ENCODE data around the gene EPHA2.
A peak's percentile ranks its signal among the peaks of the same experiment; 100 is the strongest.

Gene EPHA2

DNA sequence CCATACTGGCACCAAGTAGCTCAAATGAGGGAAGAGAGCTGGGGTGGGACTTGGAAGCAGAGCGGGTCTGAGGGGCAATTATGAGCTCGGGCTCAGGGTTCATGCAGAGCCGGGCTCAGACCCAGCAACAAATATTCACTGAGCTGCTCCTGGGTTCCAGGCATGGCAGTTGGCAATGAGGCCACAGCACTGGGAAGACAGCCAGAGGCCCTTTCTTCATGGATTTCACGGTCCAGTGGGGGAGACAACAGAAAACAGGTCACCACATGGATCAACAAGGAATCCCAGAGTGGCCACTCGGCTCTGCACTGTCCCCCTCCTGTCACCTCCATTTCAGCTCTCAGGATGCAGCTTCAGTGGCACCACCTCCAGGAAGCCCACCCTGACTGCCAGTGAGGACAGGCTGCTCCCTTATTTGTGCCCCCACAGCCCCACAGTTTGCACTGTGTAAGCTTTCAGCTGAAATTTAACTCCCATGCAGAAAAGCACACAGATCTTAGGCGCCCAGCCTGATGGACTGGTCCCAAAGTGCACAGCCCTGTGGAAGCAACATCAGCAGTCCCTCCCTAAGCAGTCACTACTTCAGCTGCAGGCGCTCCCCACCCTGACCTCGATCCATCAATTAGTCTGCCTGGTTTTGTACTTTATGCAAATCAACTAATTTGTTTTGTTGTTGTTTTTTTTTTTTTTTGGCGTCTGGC, 34.2 kb upstream of the EPHA2 start:
- Mint-ChIP-seq H3K4me1 (no peaks in the 10 kb centered on the region), H3K4me3 (no peak overlapping the region), H3K9me3 (no peaks in the 10 kb centered on the region), H3K27me3 (peaks cover 16% of the 10 kb centered on the region), H3K27ac (no peak overlapping the region)
- ATAC-seq = no peak
- DNase-seq = no peak

DNA sequence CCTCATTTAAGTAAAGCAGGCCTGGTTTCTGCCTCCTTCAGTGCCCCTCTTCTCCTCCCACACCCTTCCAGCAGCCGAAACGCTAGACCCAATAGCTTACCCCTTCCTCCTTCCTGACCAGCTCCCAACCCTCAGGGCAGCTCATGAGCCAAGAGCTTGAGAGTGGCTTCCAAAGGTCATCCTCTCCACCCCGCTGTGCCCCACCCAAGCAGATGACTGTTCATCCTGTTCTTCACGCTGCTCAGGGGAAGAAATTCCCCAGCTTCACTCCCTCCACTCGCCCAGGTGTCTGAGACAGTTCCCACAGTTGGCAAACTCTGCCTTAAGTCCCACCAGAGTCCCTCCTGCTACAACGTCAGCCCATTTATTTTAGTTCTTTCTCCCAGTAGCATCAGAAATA, 33.1 kb upstream of the EPHA2 start:
- H3K27me3 Mint-ChIP-seq = peaks cover 16% of the 10 kb centered on the region
- H3K4me3 Mint-ChIP-seq = no peak overlapping the region
- no peak for DNase-seq
- no peaks in the 10 kb centered on the region for H3K4me1 Mint-ChIP-seq
- peak overlapping the region in 1 of 2 donors; percentile 37 for H3K27ac Mint-ChIP-seq
- ATAC-seq = no peak
- H3K9me3 Mint-ChIP-seq = no peaks in the 10 kb centered on the region

DNA sequence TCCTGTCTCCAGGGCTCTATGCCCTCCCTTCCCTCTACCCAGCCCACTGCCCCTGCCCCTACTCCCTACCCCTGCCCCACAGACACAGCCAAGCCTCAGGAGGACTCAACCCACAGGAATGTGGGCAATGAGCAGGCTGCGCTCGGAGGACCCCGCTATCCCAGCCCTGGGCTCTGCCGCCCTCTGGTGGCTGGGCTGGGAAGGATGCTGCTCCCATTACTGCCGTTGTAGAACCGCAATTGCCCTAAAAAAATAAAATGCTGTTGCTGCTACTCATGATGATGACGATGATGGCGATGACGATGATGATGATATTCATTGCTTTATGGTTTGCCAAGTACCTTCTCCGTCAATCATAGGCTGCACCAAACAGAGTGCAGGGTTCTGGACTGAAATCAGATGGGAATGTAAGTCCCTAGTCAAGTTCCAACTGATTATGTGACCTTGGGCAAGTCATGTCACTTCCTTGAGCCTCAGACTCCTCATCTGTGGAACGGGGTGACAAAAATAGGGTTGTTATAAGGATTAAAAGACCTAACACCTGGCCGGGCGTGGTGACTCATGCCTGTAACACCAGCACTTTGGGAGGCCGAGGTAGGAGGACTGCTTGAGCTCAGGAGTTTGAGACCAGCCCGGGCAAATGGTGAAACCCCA, 32.0 kb upstream of the EPHA2 start:
- Mint-ChIP-seq H3K27me3 (peaks cover 16% of the 10 kb centered on the region), H3K4me1 (no peaks in the 10 kb centered on the region), H3K27ac (no peak overlapping the region), H3K9me3 (no peaks in the 10 kb centered on the region), H3K4me3 (no peak overlapping the region)
- peak; percentile 83 for ATAC-seq
- DNase-seq = peak; percentile 71 to 78

DNA sequence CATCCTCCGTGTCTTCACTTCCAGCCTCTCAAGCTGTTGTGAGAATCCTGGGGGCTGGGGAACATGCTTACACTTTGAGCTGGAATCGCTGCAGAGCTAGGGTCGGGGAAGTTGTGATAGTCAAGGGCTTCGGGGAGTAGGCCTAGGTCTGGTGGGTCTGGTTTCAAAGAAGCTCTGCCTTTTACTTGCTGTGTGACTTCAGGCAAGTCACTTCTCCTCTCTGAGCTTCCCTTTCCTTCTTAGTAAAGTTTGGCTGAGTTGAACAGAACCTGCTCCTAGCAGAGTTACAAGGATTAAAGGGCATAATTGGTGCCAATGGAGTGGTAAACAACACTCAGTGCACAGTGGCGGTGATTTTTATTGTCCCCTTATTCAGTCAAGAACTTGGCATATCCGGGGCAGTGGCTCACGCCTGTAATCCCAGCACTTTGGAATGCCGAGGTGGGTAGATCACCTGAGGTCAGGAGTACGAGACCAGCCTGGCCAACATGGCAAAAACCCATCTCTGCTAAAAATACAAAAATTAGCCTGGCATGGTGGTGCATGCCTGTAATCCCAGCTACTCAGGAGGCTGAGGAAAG, 30.9 kb upstream of the EPHA2 start:
- H3K27ac Mint-ChIP-seq = no peak overlapping the region
- no peak for ATAC-seq

GRCh38 chr1:16184557-16185303, 28.9 kb upstream of the EPHA2 start:
- Mint-ChIP-seq H3K27ac (no peak overlapping the region), H3K4me1 (no peaks in the 10 kb centered on the region), H3K27me3 (peaks cover 16% of the 10 kb centered on the region), H3K4me3 (no peak overlapping the region), H3K9me3 (no peaks in the 10 kb centered on the region)
- DNase-seq (no peak), ATAC-seq (no peak)

More for the DNA sequence above, 30.9 kb upstream of the EPHA2 start:
- Mint-ChIP-seq H3K4me1 (no peaks in the 10 kb centered on the region), H3K27me3 (peaks cover 16% of the 10 kb centered on the region), H3K9me3 (no peaks in the 10 kb centered on the region), H3K4me3 (no peak overlapping the region)
- no peak for DNase-seq

DNA sequence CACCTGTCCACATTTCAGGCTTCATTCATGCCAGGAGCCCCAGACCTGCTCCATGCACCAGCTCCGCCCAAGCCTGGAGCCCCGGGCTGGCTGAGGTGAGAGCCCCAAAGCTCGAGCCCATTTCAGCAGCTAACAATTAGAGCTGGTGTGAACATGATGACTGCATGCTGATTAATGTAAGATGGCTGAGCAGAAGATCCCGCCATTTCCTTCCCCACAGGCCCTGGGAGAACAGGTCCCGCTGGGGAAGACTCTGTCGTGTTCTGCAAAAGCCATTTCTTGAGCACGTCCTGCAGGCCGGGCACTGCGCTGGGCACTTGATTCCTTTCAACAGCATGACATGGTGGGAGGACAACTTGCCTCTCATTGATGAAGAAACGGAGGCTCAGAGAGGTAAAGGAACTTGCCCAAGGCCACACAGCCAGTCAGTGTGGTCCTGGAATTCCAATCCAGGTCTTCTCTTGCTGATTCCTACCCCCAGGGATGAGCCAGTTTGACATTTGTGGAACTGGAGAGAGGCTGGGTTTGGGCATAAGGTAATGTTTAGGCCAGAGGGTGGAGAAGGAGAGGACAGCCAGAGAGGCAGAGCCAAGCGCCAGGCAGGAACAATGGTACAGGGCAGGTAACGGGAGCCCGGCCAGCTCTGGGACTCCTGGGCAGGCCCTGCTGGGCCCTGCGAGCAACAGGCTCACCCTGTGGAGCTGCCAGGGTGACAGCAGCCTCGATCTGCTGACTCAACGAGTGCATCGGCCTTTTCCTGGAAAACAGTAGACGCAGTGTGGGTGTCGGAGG, 28.1 kb upstream of the EPHA2 start:
- H3K4me3 Mint-ChIP-seq = no peak overlapping the region
- no peak for DNase-seq
- no peaks in the 10 kb centered on the region for H3K9me3 Mint-ChIP-seq
- H3K4me1 Mint-ChIP-seq = no peaks in the 10 kb centered on the region
- peaks cover 10% of the 10 kb centered on the region for H3K27me3 Mint-ChIP-seq
- H3K27ac Mint-ChIP-seq = peak overlapping the region in 1 of 2 donors; percentile 4
- ATAC-seq = no peak

DNA sequence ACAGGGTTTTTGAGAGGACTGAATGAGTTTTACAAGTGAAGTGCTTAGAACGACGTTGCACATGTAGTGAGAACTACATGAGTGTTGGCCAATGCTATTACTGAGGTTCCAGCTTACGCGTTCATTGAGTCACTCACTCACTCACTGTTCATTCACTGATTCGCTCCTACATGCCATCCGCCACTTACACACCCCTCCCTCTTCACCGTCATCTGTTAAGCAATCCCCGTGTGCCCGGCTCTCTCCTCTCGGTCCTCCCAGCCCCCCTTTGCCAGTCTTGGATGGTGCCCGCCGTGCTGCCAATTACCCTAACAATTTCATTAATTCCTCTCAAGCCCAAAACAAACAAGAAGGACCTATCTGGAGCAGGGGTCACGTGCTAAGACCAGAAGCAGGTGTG, 27.3 kb upstream of the EPHA2 start:
- no peaks in the 10 kb centered on the region for H3K9me3 Mint-ChIP-seq

DNA sequence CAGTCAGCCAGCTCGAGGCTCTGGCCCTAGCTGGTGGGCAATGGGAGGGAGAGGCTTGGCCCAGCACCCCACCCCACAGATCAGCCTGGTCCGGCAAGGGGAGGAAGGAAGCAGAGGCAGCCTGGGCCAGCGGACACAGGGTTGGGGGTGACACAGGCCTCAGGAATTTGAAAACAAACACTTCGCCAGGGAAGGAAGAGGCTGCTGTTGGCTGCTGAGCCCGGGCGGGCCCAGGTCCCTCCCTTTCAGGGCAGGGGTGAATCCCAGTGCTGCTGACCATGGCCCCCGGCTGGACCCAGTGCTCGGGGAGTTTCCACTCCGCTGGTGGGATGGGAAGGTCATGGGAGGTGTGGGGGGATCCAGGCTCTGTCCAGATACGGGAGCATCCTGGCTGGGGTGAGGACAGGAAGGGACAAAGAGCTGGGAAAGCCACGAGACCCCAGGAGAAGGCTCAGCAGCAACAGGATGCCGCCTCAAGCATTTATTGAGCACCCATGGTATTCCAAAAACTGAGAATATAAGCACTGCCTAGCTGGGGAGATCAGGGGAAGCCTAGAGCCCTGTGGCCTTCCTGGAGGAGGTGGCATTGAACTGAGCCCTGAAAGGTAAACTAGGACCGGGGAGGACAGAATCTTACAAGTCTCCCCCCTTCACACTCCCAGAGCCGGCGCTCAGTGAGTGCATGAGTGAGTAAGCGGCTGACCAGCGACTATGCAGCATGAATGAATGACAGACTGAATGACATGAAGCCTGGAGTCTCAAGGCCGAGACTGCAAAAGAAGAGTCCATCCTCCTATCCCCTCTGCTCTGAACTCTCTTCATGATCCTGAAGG, 26.2 kb upstream of the EPHA2 start:
- H3K27ac Mint-ChIP-seq = peak overlapping the region; percentile 60 to 61
- DNase-seq (no peak), ATAC-seq (no peak)
- H3K9me3 Mint-ChIP-seq = no peaks in the 10 kb centered on the region
- H3K4me1 Mint-ChIP-seq = no peaks in the 10 kb centered on the region
- peaks cover 9% of the 10 kb centered on the region for H3K27me3 Mint-ChIP-seq
- no peak overlapping the region for H3K4me3 Mint-ChIP-seq

More for the DNA sequence above, 27.3 kb upstream of the EPHA2 start:
- DNase-seq (no peak), ATAC-seq (no peak)
- Mint-ChIP-seq H3K4me1 (no peaks in the 10 kb centered on the region), H3K27me3 (peaks cover 10% of the 10 kb centered on the region), H3K4me3 (no peak overlapping the region), H3K27ac (no peak overlapping the region)

GRCh38 chr1:16180291-16180824, 24.5 kb upstream of the EPHA2 start:
- no peak for DNase-seq
- Mint-ChIP-seq H3K4me3 (no peak overlapping the region), H3K27ac (no peak overlapping the region), H3K27me3 (peaks cover 9% of the 10 kb centered on the region), H3K9me3 (no peaks in the 10 kb centered on the region), H3K4me1 (no peaks in the 10 kb centered on the region)
- no peak for ATAC-seq

GRCh38 chr1:16178596-16179497, 23.0 kb upstream of the EPHA2 start:
- DNase-seq (no peak), ATAC-seq (no peak)

DNA sequence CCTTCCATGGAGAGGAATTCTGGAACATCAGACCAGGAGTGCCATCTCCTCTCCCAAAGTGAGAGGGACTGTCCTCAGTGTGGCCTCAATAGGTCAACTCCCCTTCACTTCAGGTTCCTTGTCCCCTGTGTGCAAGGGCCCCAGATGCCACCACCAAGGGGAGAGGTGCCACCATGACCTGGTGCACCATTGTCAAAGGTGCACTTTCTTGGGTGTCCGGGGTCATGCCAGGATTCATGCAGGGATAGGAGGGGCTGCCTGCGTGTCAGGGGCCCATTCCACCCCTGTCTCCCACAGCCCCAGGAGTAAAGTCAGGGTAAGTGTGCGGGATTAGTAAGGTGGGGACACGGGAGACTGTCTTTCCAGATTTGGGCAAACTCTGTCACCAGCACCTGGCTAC, 21.4 kb upstream of the EPHA2 start:
- Mint-ChIP-seq H3K4me1 (no peaks in the 10 kb centered on the region), H3K27me3 (peaks cover 32% of the 10 kb centered on the region), H3K27ac (no peak overlapping the region), H3K9me3 (no peaks in the 10 kb centered on the region), H3K4me3 (no peak overlapping the region)
- DNase-seq = no peak
- no peak for ATAC-seq

More at GRCh38 chr1:16178596-16179497, 23.0 kb upstream of the EPHA2 start:
- no peaks in the 10 kb centered on the region for H3K9me3 Mint-ChIP-seq
- H3K4me1 Mint-ChIP-seq = no peaks in the 10 kb centered on the region
- no peak overlapping the region for H3K27ac Mint-ChIP-seq
- H3K27me3 Mint-ChIP-seq = peaks cover 20% of the 10 kb centered on the region
- H3K4me3 Mint-ChIP-seq = no peak overlapping the region

- H3K9me3 Mint-ChIP-seq = no peaks in the 10 kb centered on the region
- no peaks in the 10 kb centered on the region for H3K4me1 Mint-ChIP-seq
- peaks cover 38% of the 10 kb centered on the region for H3K27me3 Mint-ChIP-seq
- H3K27ac Mint-ChIP-seq = no peak overlapping the region
- DNase-seq = no peak
- no peak for ATAC-seq
- no peak overlapping the region for H3K4me3 Mint-ChIP-seq
Measured at GRCh38 chr1:16176653-16177052, 20.8 kb upstream of the EPHA2 start.

Data from stimulated activated naive CD8-positive, alpha-beta T cell treated with anti-CD3 and anti-CD28 coated beads, Interleukin-15, amount 100 ng/mL, for 72 hours (primary cell).